ENCODE data around the gene TRIM31.

GRCh38 chr6:30131947-30132497 is 19.1 kb upstream of the TRIM31 start:
- TF ChIP-seq, protein P1, sequence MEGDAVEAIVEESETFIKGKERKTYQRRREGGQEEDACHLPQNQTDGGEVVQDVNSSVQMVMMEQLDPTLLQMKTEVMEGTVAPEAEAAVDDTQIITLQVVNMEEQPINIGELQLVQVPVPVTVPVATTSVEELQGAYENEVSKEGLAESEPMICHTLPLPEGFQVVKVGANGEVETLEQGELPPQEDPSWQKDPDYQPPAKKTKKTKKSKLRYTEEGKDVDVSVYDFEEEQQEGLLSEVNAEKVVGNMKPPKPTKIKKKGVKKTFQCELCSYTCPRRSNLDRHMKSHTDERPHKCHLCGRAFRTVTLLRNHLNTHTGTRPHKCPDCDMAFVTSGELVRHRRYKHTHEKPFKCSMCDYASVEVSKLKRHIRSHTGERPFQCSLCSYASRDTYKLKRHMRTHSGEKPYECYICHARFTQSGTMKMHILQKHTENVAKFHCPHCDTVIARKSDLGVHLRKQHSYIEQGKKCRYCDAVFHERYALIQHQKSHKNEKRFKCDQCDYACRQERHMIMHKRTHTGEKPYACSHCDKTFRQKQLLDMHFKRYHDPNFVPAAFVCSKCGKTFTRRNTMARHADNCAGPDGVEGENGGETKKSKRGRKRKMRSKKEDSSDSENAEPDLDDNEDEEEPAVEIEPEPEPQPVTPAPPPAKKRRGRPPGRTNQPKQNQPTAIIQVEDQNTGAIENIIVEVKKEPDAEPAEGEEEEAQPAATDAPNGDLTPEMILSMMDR (IDR thresholded peaks at IDR 0.05; ENCODE audit: poor library complexity, severe bottlenecking): no peak
- TF ChIP-seq RAD21 (conservative IDR thresholded peaks at IDR 0.05) (no peak), POLR2AphosphoS5 (IDR thresholded peaks at IDR 0.05) (no peak), EP300 (conservative IDR thresholded peaks at IDR 0.05; ENCODE audit: poor library complexity, severe bottlenecking) (no peak), EZH2 (IDR thresholded peaks at IDR 0.05; ENCODE audit: borderline replicate concordance, insufficient read depth, low read length, poor library complexity, severe bottlenecking) (no peak)
- TF ChIP-seq, protein P2, sequence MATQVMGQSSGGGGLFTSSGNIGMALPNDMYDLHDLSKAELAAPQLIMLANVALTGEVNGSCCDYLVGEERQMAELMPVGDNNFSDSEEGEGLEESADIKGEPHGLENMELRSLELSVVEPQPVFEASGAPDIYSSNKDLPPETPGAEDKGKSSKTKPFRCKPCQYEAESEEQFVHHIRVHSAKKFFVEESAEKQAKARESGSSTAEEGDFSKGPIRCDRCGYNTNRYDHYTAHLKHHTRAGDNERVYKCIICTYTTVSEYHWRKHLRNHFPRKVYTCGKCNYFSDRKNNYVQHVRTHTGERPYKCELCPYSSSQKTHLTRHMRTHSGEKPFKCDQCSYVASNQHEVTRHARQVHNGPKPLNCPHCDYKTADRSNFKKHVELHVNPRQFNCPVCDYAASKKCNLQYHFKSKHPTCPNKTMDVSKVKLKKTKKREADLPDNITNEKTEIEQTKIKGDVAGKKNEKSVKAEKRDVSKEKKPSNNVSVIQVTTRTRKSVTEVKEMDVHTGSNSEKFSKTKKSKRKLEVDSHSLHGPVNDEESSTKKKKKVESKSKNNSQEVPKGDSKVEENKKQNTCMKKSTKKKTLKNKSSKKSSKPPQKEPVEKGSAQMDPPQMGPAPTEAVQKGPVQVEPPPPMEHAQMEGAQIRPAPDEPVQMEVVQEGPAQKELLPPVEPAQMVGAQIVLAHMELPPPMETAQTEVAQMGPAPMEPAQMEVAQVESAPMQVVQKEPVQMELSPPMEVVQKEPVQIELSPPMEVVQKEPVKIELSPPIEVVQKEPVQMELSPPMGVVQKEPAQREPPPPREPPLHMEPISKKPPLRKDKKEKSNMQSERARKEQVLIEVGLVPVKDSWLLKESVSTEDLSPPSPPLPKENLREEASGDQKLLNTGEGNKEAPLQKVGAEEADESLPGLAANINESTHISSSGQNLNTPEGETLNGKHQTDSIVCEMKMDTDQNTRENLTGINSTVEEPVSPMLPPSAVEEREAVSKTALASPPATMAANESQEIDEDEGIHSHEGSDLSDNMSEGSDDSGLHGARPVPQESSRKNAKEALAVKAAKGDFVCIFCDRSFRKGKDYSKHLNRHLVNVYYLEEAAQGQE (IDR thresholded peaks at IDR 0.05; ENCODE audit: borderline replicate concordance): no peak

All from neural cell (in vitro differentiated cells).